Keratinocyte (primary cell): ENCODE measurements around the gene FAM204A. TPM values are rescaled to one million over a fixed set of nuclear protein-coding genes. Genes with fewer than 3 reads are reported as not detected.
A peak's percentile ranks its signal among the peaks of the same experiment; 100 is the strongest.

Experiments
- DNase-seq: peaks from one replicate; pipeline ENCODE4 v3.0.0-alpha.2; 2011; ENCODE audit warnings: low read depth, missing footprints, low spot score
- FAIRE-seq: peaks from 2 replicates; lab custom pipeline; 2011; peaks lifted over from hg19 to GRCh38; lab: Jason Lieb, UNC
- H2AFZ ChIP-seq: 2 replicates; pipeline ENCODE4 v1.6.0; 2012; ENCODE audit warnings: low read length, control low read depth, inconsistent platforms; ENCODE audit not compliant: control insufficient read depth
- H3K27ac ChIP-seq: 2 replicates; pipeline ENCODE4 v1.5.1; 2011; ENCODE audit warnings: low read length; ENCODE audit not compliant: control insufficient read depth, insufficient read depth
- H3K27me3 ChIP-seq: 3 replicates; pipeline ENCODE4 v1.6.0; 2011; ENCODE audit warnings: low read length; ENCODE audit not compliant: control insufficient read depth, insufficient read depth; ENCODE audit errors: extremely low read depth
- H3K36me3 ChIP-seq, 2 experiments: 2 replicates in 1 of 2; 3 replicates in 1 of 2; pipeline ENCODE4 v1.5.1; 2011; ENCODE audit warnings: low read length in 2 of 2, mild to moderate bottlenecking in 1 of 2; ENCODE audit not compliant: control insufficient read depth in 2 of 2, insufficient read depth in 2 of 2; ENCODE audit errors: extremely low read depth in 1 of 2
- H3K4me1 ChIP-seq: 3 replicates; pipeline ENCODE4 v1.5.1; 2011; ENCODE audit warnings: low read length; ENCODE audit not compliant: control insufficient read depth, insufficient read depth; ENCODE audit errors: extremely low read depth
- H3K4me2 ChIP-seq: 3 replicates; pipeline ENCODE4 v1.6.0; 2011; ENCODE audit warnings: low read depth, low read length; ENCODE audit not compliant: control insufficient read depth, insufficient read depth; ENCODE audit errors: extremely low read depth
- H3K4me3 ChIP-seq, 3 experiments: fragments of 200-600 bp in 1 of 3; sonication (generic) in 1 of 3; 2 replicates in 2 of 3; 3 replicates in 1 of 3; pipeline ENCODE4 v1.5.1; 2011 to 2016; ENCODE audit warnings: low read length in 3 of 3, mild to moderate bottlenecking in 3 of 3, control low read depth in 2 of 3, inconsistent platforms in 1 of 3, low read depth in 1 of 3, mixed read lengths in 1 of 3, mixed run types in 1 of 3, moderate library complexity in 1 of 3; ENCODE audit not compliant: control insufficient read depth in 2 of 3, insufficient read depth in 2 of 3; ENCODE audit errors: extremely low read depth in 1 of 3
- H3K79me2 ChIP-seq: 2 replicates; pipeline ENCODE4 v1.6.0; 2012; ENCODE audit warnings: low read length; ENCODE audit not compliant: control insufficient read depth, insufficient read depth
- H3K9ac ChIP-seq: 3 replicates; pipeline ENCODE4 v1.6.0; 2011; ENCODE audit warnings: low read length; ENCODE audit not compliant: control insufficient read depth, insufficient read depth; ENCODE audit errors: extremely low read depth
- H3K9me1 ChIP-seq: 3 replicates; pipeline ENCODE4 v1.6.0; 2011; ENCODE audit warnings: low read length; ENCODE audit not compliant: control insufficient read depth, insufficient read depth; ENCODE audit errors: extremely low read depth
- H3K9me3 ChIP-seq: 2 replicates; pipeline ENCODE4 v1.5.1; 2012; ENCODE audit warnings: low read depth, low read length; ENCODE audit not compliant: control insufficient read depth
- H4K20me1 ChIP-seq: 3 replicates; pipeline ENCODE4 v1.6.0; 2011; ENCODE audit warnings: low read length; ENCODE audit not compliant: control insufficient read depth, insufficient read depth; ENCODE audit errors: extremely low read depth
- EZH2 ChIP-seq: IDR thresholded peaks from one replicate; pipeline ENCODE4 v1.6.1; 2012; ENCODE audit warnings: inconsistent platforms, mild to moderate bottlenecking, low read length, moderate library complexity
- dilution Hi-C: fragments of 300-500 bp; cut with MboI; formaldehyde crosslinking; loops from one replicate; pipeline ENCODE4 v1.7.0; 2020; ENCODE audit warnings: low sequenced_read_pairs; ENCODE audit not compliant: extremely low pct_ligation_motif_present
- polyA plus RNA-seq, 5 experiments: library from polyadenylated mRNA; depleted of rRNA in 3 of 5; stranded (reverse) in 3 of 5; stranded (forward) in 1 of 5; unstranded in 1 of 5; fragments of >200 nt; gene quantifications; 1 replicate in 1 of 5; 2 replicates in 3 of 5; 3 replicates in 1 of 5; pipeline versions ENCODE4 v1.2.1 to v1.2.3, GENCODE V29; 2011 to 2012; ENCODE audit warnings: missing spikeins in 2 of 5, low read depth in 1 of 5, low replicate concordance in 1 of 5
- TF ChIP-seq, protein P1 (sequence below), 3 experiments: IDR thresholded peaks in 1 of 3; conservative IDR thresholded peaks in 1 of 3; optimal IDR thresholded peaks in 1 of 3; 2 replicates in 2 of 3; 3 replicates in 1 of 3; pipeline versions ENCODE3 to v1.5.1; 2011; ENCODE audit warnings: low read length in 3 of 3, mild to moderate bottlenecking in 3 of 3, moderate library complexity in 2 of 3, control low read depth in 1 of 3, inconsistent platforms in 1 of 3; ENCODE audit not compliant: insufficient read depth in 2 of 3; ENCODE audit errors: extremely low read depth in 1 of 3

The FAM204A gene
- polyA plus RNA-seq, 1 donor (not counting 4 experiments of a cell fraction or from before 2014, with no cell fraction given) = 38.6 TPM

DNA sequence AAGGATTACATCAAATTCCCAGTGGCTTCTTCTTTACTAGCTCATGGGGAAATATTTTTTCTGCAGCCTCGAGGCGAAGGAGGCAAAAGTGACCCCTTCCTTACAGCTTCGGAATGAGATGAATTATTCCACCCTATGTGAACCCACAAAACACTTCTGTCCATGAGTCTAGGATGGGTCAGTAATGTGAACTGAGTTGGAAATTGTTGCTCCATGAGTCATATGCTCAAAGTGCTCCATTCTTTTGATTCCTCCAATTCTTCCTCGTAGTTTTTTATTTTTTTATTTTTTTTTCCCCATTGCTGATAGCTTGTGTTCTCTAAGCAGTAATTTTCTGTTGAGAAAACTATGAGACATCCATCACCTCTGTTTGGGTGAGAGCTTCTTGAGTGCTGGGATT is 31.7 kb upstream of the FAM204A start:
- no peak overlapping the region for H3K27ac ChIP-seq
- H3K4me2 ChIP-seq = peak overlapping the region; percentile 6
- H3K36me3 ChIP-seq = no peaks in the 10 kb centered on the region
- FAIRE-seq (peak; percentile 69), DNase-seq (peak; percentile 4)
- no peaks in the 10 kb centered on the region for H3K9me1 ChIP-seq
- no peak for TF ChIP-seq EZH2
- TF ChIP-seq, protein P1, sequence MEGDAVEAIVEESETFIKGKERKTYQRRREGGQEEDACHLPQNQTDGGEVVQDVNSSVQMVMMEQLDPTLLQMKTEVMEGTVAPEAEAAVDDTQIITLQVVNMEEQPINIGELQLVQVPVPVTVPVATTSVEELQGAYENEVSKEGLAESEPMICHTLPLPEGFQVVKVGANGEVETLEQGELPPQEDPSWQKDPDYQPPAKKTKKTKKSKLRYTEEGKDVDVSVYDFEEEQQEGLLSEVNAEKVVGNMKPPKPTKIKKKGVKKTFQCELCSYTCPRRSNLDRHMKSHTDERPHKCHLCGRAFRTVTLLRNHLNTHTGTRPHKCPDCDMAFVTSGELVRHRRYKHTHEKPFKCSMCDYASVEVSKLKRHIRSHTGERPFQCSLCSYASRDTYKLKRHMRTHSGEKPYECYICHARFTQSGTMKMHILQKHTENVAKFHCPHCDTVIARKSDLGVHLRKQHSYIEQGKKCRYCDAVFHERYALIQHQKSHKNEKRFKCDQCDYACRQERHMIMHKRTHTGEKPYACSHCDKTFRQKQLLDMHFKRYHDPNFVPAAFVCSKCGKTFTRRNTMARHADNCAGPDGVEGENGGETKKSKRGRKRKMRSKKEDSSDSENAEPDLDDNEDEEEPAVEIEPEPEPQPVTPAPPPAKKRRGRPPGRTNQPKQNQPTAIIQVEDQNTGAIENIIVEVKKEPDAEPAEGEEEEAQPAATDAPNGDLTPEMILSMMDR (optimal IDR thresholded peaks at IDR 0.05 in 1 of 3, IDR thresholded peaks at IDR 0.05 in 1 of 3, conservative IDR thresholded peaks at IDR 0.05 in 1 of 3; ENCODE audit: extremely low read depth in 1 of 3, insufficient read depth in 2 of 3, low read length in 3 of 3) = no peak
- H3K9me3 ChIP-seq = no peaks in the 10 kb centered on the region
- H3K9ac ChIP-seq = no peak overlapping the region
- dilution Hi-C loops = no loop called here
- H3K79me2 ChIP-seq = no peaks in the 10 kb centered on the region
- H4K20me1 ChIP-seq = no peaks in the 10 kb centered on the region
- no peak overlapping the region for H2AFZ ChIP-seq
- H3K27me3 ChIP-seq = no peaks in the 10 kb centered on the region
- H3K4me3 ChIP-seq = no peak overlapping the region
- peaks cover 17% of the 10 kb centered on the region for H3K4me1 ChIP-seq

- H3K9me3 ChIP-seq = no peaks in the 10 kb centered on the region
- H3K4me3 ChIP-seq = no peak overlapping the region
- no peak for FAIRE-seq
- H4K20me1 ChIP-seq = no peaks in the 10 kb centered on the region
- H3K36me3 ChIP-seq = no peaks in the 10 kb centered on the region
- no peak for DNase-seq
- no peaks in the 10 kb centered on the region for H3K9me1 ChIP-seq
- dilution Hi-C loops = no loop called here
- TF ChIP-seq, protein P1 (optimal IDR thresholded peaks at IDR 0.05 in 1 of 3, IDR thresholded peaks at IDR 0.05 in 1 of 3, conservative IDR thresholded peaks at IDR 0.05 in 1 of 3; ENCODE audit: extremely low read depth in 1 of 3, insufficient read depth in 2 of 3, low read length in 3 of 3) = no peak
- no peak for TF ChIP-seq EZH2
- no peak overlapping the region for H3K27ac ChIP-seq
- no peak overlapping the region for H3K4me2 ChIP-seq
- H3K4me1 ChIP-seq = peaks cover 17% of the 10 kb centered on the region
- H3K9ac ChIP-seq = no peak overlapping the region
- no peaks in the 10 kb centered on the region for H3K79me2 ChIP-seq
- H2AFZ ChIP-seq = no peak overlapping the region
- no peaks in the 10 kb centered on the region for H3K27me3 ChIP-seq
Observed at GRCh38 chr10:118370499-118370898, 28.4 kb upstream of the FAM204A start.
